AG08395 (cell line): Measurements from ENCODE around the gene PAMR1.

Experiments used
- DNase-seq: peaks from one replicate; pipeline ENCODE4 v3.0.0; 2012; ENCODE audit warnings: mixed read lengths, low spot score

PAMR1 gene

DNA sequence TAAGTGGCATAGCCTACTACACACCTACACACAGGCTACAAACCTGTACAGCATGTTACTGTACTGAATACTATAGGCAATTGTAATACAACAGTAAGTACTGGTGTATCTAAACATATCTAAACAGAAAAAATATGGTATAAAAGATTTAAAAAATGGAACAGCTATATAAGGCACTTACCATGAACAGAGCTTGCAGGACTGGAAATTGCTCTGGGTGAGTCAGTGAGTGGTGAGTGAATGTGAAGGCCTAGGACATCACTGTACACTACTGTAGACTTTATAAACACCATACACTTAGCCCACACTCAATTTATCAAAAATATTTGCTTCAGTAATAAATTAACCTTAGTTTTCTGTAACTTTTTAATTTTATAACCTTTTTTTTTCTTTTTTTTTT, 24.7 kb downstream of the PAMR1 start:
- no peak for DNase-seq

DNA sequence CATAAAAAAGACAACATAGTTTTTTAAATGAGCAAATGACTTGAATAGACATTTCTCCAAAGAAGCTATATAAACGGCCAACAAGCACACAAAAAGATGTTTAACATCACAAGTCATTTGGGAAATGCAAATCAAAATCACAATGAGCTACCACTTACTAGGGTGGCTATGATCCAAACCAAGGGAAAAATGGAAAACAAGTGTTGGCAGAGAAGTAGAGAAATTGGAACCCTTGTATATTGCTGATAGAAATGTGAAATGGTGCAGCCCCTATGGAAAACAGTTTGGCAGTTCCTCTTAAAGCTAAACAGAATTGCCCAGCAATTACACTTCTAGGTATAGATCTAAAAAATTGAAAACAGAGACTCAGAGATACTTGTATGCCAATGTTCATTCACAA, 29.0 kb downstream of the PAMR1 start:
- no peak for DNase-seq

DNA sequence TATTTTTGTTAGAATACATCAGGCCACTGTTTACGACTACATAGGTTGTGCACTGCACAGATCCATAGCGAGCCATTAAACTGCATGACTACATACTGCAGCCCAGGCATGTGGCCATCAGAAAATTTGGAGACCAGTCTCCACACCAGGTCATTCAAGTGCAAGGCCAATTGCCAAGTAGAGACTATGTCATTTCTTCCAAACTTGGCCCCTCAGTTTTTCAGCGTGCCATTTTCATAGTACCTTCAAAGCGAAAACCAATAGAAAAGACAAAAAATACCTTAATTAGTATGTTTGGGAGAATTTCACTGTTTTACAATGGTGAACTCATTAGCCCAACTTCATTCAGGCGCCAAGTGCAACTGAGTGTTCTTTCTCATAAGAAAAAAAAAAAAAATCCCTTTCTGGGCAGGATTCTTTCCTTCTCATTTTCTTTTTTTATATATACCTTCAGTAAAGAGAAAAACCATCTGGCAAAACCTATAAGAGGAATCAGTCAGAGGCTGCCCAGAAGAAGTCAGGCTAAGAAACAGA, 30.4 kb downstream of the PAMR1 start:
- DNase-seq, result no peak

DNA sequence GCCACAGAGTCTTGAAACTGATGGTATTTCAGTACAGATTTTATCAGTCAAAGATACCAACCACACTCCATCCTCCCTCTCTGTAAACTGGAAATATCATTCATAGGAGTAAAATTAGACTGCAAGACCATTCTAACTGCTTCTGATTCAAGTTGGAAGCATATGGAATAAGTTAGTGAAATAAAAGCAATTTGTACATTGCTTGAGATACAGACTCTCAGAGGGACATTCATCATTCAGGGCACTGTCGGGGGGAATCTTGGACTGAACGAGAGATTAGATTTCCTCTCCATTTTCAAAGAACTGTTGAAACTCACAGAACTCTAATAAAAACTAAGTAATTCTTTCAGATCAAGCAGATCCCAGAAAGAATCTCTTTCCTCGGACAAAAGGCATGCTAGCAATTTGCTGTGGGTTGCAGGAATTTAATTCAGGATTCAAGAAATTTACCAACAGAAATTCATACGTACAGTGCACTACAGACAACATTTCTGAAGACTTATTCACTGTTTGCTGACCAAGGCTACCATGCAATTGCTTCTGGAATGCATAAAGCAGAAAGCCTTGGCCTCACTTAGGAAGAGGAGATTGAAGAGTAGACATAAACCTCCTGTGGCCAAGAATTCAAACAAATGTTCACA, 34.1 kb downstream of the PAMR1 start:
- peak; percentile 89 for DNase-seq

DNA sequence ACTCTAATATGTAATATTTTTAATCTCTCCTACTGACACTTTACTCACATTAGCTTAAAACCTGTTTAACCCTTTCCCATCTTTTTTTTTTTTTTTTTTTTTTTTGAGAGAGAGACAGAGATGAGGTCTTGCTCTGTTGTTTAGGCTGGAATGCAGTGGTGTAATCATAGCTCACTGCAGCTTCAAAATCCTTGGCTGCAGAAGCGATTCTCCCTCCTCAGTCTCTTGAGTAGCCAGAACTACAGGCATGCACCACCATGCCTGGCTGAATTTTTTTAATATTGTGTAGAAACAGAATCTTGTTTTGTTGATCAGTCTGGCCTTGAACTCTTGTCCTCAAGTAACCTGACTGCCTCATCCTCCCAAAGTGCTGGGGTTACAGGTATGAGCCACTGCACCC, 37.3 kb downstream of the PAMR1 start:
- no peak for DNase-seq

DNA sequence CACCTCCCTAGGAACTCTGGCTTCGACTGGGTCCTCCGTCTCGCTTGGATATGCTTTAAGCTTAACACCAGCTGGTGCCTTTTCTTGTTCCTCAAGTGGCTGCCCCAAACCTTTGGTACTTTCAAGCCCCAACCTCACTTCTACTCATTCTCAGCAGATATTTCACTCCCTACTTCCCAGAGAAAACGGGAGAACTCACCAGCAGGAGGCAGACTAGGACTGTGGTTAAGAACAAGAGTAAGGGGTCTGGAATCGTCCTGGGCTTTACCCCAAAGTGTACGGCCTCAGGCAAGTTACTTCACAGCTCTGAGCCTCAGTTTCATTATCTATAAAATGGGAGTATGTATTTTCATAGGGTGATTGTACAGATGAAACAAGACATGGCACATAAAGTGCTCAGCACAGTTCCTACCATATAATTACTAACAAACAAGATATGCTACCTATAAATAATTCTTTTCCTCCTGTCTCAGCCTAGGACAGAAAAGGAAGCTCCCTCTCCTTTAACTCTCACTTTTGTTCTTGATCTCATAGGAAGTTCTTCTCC, 37.8 kb downstream of the PAMR1 start:
- DNase-seq, result peak; percentile 29

DNA sequence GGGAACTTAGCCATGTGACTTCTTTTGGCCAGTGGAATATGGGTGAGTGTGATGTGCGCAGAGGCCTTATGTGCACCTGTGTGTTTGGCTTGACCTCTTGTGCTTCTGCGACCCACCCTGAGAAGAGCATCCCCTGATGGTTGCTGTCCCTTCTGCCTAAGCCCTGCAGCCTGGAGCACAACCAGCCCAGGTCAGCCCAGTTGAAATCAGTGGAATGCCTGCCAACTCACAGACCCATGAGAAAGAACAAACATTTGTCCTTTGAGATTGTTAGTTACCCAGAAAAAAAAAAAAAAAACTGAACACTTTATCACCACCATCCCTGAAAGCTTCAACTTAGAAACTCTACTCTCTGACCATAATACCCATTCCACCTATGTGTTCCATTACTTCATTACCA, 38.5 kb downstream of the PAMR1 start:
- DNase-seq, result no peak

DNA sequence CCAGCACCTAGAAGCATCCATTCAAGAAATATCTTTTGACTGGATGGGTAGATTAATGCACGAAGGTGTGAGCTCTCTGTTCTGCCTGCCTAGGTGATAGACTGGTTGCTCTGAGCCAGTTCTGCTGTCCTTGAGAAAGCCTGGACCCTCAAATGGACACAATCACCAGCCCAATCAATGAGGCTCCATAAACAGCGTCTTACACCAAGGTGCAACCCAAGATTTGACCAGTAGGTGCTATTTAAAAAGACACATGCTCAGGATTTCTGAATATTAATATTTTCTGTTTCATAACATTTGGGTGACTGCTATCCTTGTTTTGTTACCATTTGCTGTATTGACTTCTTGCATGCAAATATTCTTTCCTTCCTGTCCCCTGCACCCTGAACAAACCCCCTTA, 39.0 kb downstream of the PAMR1 start:
- DNase-seq, result no peak

DNA sequence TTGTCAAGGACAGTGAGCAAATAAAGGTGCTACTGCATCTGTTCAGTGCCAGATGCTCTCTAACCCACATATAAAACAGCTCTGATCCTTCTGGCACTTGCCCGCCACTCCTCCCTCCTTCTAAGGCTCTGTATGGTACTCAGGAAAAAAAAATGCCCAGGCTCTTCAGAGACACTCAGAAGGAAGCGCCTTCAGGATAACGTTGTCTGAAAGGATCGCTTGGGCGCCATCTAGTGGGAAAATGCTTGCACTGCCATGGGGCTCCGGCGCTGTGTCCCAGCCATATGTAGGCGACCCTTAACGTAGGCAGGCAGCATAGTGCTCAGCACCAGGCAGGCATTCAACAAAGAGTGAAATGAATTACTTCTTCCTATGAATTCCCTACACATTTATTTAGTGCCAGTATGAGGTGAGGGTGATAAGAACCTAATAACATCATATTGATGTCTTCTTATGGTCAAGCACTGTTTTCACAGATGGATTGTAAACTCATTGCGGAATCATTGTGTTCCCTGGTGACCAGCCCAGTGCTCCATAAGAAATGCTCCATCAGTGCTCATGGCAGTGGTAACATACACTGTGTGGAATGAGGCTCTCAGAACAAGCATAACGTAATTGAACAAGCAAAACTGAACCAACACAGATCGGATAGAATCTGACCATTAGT, 39.6 kb downstream of the PAMR1 start:
- peak; percentile 76 for DNase-seq

DNA sequence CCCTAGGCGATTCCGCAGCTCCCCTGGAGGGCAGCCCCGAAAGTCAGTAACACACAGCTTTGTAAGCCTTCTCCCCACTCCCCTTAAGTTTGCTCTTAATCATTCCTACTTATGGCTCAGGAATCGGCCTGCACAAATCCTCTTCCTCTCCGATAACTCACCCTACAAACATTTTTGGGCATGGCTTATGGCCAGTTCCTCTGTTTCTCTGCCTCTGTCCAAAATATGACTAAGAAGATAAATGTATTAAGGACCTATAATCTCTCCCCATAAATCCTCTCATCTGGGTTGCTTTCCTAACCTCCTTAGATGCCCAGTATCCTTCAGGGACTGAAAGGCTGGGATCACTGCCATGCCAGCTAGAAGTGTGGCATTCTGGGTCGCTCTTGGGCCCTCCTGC, 41.0 kb downstream of the PAMR1 start:
- peak; percentile 45 for DNase-seq

DNA sequence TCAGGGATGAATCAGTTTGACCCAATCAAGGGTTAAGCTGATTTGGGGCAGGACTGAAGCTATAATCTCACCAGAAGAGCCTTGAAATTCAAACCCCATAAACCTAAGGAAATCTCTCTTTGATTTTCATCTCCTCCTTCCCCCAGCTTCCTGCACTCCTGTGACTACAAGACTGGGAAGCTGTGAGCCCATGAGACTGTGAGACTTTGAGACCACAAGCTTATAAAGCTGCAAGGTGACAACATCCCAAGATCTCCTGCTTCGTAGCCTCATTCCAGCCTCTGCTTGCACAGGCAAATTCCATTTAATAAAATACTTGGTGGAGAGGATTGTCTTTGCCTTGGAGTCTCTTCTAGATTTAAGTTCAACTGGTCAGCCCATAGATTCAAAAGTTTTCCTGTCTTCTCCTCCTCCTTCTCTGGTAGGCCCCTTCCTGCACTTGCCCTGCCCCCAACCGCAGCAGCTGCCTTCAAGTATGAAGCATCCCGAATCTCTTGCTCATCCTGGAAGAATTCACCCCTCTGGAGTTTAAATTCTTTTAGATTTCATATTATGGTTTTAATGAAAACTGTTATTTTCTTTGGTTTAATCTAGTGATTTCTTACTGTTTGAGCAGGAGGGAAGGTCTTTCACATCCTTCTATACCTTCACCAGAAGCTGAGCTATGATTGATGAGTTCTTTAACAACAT, 42.1 kb downstream of the PAMR1 start:
- peak; percentile 45 for DNase-seq

DNA sequence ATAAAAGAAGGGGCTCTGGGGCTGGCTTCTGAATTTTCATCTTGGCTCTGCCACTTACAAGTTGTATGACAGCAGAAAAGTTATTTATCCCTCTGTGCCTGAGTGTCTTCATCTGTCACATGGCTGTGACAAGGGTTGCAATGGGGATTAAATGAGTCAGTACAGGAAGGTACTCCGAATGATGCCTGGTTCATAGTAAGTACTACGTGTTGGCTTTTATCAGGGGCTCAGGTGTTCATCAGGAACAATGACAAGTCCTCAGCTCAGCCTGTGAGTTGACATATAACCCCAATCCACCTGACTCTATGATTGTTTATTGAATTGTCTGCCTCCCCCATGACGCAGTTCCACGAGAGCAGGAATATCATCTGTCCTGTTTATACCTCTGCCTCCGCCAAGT, 45.7 kb downstream of the PAMR1 start:
- no peak for DNase-seq

DNA sequence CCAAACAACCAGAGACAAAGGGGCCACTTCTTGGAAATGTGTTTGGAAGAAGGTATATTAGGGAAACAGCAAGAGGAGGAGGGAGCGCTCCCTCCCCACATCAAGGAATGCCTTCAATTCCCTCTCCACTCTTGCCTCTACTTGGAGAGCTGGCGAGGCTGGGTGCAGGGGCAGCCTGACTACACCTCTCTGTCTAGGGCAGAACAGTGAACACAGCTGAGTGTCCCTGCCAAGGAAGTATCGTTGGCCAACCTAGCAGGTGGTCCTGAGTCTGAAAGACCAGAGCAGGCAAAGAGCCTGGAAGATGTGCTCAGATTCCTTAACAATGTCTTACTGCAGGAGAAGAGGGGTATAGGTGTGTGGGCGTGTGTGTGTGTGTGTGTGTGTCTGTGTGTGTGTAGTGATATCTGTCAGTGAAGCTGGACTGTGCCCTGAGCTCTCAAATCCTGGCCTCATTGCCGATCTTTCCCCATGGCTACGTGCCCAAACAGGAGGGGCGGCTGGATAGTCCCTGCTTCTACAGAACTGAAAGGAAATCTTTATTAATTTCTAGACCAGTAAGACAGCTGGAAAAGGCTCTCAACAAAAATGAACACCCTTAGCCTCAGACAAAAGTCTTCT, 46.8 kb downstream of the PAMR1 start:
- DNase-seq, result no peak

DNA sequence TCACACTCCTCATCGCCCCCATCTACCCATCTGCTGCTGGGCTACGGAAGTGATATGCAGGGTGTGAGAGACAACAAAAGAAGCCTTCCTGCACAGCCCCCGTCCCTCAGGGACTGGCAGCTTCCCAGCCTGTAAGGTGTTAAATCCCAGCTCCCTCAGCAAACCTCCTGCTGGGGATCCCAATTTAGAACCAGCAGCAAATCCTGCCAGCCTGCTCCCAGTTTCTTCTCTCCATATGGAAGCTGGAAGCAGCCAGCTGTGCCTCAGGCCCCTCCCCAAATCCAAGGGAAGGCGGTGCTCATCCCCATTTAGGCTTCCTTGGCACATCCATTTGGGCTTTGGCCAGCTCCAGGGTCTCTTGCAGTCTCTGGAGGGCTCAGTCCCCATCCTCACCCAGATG, 47.5 kb downstream of the PAMR1 start:
- DNase-seq, result no peak

DNA sequence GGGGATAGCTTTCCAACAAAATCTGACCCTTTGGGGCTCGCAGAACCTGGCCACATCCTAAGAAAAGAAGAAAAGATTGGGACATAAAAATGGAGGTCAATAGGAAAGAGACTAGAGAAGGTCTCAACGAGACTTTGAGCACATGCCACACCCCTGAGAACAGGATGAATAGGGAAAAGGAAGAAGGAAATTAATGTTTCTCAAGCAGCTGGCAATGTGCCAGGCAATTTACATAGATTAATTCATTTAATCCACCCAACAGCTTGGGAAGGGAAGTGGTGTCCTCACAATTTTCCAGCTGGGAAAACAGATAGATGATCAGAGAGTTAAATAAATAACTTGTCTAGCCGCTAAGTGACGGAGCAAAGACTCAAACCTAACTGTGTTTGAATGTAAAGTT, 50.7 kb downstream of the PAMR1 start:
- DNase-seq, result no peak

DNA sequence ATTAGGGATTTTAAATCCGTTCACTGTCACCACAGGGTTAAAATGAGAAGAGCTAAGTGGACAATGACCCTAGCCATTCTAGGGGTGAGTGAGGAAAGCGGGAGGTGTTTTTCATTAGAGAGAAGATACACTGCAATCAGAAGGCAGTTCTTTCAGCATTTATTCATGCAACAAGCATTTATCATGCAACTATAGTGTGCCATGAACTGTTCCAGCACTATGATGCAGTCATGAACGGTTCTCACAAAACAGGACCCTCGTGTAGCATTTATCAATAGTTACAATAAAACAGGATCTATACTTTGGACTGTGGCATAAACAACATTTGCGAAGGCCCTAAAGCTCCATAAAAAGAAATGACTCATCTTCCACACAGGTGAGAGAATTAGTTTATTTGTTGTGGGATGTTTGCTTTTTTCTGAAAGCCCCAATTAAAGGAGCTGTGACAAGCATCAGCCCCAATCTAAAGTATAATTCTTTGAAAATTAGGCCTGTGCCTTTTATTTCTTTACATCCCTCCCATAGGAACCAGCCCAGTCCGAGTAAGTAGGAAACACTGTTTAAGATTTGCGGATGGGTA, 51.5 kb downstream of the PAMR1 start:
- DNase-seq, result no peak

DNA sequence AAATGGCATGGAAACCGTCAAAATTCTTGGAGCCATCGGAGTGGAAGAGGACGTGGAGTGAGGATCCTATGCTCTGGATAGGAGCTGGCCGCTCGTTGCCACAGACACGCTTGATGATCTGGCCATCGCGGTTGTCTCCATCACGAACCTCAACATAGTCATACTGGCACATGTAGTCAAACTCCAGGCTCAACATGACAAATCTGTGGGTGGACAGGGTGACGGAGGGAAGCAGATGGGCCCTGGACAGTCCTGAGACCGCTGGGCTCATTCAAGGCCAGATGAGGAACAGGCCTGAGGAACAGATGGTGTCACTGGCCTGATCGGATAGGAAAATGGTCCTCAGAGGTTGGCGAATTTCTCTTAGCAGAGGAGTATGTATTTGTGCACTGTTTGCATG, 54.8 kb downstream of the PAMR1 start:
- DNase-seq, result no peak

DNA sequence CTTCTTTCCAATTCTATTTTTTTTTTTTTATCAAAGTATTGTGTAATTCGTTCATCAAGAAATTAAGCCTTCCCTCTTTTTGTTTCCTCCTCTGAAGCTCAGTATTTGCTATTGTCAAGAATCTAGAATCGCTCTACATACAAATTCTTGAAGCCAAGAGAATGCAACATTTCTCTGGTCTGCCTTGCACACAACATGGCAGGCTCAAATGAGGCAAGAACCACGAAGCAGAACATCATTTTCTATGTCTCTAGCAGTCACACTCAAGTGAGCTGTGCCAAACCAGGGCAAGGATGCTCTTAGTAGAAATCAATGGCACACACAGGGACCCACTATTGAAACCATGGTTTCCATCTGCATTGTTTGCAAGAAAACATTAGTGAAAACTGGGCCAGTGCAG, 59.4 kb downstream of the PAMR1 start:
- no peak for DNase-seq

DNA sequence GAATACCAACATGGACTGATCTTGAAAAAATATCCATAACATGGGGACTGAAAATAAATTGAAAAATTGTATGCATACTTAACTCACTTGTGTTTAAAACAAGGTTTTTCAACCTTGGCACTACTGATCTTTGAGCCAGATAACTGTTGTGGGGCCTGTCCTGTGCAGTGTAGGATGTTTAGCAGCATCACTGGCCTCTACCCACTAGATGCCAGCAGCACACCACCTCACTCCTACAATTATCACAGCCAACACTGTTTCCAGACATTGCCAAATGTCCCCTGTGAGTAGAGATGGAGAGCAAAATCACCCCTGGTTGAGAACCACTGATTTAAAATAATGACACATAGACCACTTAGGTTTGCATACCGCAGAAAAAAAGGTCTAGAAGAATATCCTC, 61.1 kb downstream of the PAMR1 start:
- no peak for DNase-seq

DNA sequence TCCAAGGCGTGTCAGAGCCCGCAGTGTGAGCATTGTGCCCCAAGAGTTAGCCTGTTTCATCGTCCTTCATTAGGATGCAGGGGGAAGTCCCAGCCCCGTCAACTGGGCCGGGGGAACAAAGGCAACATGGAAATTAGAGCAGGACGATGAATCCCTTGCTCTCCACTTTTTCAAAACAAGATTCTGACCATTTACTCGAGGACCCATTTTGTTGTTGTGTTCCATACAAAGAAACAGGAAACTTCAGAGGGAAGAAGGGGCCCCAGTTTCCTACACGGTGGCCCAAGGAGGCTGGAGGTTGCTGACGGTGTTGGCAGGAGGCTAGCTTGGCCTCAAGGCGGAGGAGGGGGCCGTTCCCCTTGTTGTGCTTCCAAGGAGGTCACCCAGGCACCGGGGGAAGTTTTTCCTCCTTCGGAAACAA, 62.1 kb downstream of the PAMR1 start:
- DNase-seq, result no peak

DNA sequence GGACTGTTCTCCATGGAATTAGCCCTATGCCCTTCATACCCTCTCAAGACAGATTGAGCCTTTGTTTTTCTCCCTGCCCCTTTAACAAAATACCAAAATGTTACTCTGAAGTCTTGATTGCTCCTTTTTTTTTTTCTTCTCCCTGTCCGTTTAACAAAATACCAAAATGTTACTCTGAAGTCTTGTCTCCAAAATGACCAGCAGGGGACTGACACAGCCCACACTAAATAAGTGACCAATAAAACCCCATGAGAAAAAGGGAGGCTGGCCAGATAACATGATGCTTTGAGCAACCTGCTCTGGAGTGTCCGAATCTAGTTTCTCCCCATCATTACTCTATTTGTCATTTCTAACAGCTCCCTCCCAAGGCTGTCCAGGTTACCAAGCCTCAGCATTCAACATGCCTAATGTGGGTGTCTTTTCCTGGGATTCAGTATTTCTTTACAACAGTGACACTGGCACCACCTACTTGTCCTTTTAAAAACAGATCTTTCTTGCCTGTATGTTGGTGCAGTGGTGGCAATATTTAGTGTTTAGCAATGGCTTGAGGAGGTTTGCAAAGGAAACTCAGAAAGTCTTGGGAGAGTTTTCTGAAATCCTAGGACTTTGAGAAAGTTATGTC, 63.4 kb downstream of the PAMR1 start:
- no peak for DNase-seq

DNA sequence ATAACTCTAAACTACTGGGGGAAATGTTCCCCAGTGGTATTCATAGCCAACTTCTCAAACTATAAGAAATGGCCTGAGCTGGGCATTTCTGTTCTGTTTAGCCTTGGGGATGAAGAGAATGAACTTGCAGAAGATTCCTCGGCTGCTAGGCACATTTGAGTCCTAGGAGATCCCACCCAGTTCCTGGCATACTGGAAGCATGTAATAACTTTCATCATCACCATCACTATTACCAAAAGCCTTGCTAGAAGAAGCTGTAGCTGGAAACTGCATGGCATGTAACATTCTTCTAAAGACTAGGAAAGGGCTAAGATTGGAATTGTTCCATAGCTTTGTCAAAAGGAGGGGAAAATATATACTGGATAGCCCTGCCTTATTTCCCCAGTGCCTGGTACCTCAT, 65.9 kb downstream of the PAMR1 start:
- DNase-seq, result no peak
